CD4-positive, alpha-beta T cell treated with Interleukin-4 for 1 hour (primary cell): ENCODE data around the gene MINPP1.

Source experiments
- DNase-seq, 2 donors: peaks; one replicate each; pipeline ENCODE4 v3.0.0-alpha.2; 2020 to 2022

Gene MINPP1

DNA sequence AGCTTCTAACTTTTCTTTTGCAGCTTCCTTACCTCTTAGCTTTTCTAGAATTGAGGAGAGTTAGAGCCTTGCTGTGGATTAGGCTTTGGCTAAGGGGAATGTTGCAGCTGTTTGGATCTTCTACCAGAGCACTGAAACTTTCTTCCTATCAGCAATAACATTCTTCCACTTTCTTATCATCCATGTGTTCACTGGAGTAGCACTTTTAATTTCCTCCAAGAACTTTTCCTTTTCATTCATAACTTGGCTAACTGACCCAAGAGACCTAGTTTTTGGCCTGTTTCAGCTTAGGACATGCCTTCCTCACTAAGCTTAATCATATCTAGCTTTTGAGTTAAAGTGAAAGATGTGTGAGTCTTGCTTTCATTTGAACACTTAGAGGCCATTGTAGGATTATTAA lies 19.6 kb downstream of the MINPP1 start:
- DNase-seq: no peak

GRCh38 chr10:87531908-87532622 lies 27.4 kb downstream of the MINPP1 start:
- DNase-seq: no peak

DNA sequence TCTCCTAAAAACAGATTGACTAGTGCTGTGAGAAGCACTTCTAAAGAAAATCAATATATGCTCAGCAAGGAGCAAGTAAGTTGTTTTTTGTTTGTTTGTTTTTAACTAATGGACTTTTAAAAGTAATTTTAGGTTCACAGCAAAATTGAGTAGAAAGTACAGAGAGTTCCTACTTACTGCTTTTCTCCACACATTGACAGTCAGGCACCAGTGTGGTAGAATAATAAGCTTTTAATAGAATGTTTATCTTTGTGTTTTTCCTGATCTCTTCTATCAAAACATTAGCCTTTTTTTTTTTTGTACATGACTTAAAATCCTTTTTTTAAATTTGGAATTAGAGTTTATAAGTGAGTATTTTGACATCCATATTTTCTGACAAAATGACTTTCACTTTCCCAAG lies 28.0 kb downstream of the MINPP1 start:
- no peak for DNase-seq

DNA sequence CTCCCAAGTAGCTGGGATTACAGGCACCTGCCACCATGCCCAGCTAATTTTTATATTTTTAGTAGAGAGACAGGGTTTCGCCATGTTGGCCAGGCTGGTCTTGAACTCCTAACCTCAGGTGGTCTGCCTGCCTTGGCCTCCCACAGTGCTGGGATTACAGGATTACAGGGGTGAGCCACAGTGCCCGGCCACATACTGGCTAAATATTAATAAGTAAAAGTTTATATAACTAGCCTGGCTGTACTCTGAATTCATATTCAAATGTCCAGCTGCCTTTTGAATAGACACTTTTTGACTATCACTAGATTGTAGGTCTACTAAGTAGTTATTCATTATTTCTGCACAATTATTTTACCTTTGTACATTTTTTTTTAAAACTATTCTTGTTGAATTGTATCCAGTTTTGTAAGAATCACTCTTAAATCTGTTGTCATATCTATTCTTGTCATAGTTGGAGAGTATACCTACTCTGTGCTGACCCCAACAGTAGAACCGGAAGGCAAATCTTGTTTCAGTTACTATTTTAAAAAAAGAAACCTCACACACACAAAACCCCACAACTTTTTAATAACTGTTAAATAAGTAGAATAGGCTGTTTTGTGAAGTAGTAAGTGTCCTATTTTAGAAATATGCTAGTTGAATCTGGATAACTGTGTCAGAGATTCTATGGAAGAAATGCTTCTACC lies 29.6 kb downstream of the MINPP1 start:
- DNase-seq: no peak

DNA sequence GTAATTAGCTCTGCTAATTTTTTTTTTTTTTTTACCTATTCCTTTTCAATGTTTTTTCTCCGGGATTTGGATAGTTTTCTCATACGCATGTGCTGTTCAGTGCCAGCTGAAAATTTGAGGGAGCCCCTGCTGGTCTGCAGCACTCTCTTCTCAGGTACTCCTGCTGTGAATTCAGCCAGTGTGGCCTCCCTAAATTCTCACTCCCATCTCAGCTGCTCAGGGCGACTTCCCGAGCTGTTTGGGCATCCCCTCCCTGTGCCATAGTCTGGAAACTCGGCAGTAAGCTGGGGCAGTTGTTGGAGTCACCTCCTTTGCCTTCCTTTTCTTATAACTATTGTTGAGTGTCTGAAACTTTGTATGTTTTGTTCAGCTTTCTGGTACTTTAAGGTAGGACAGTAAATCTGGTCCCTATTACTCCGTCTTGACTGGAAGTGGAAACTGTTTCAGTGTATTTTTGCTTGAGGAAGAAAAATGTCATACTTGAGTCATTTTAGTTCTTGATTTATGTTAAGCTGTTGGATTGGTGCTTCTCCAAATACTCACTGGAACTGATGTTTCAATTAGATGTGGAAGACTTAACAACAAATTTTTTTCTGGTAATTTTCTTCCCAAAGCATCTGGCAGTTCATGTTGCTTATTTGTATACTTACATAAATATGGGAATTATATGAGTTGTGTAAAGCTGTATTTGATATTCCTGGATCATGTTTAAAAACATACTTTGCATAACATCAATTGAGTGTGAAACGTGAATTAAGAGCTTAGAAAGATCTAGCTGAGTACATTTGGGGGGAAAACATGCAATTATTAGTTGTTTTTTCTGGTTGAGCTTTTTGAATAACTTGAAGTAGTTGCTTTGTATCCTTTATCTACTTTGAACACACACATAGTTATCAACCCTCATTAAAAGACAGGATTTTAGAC lies 33.7 kb downstream of the MINPP1 start:
- no peak for DNase-seq

- DNase-seq: no peak
Observed at GRCh38 chr10:87541114-87541513, 36.4 kb downstream of the MINPP1 start.

- DNase-seq: no peak
Observed at GRCh38 chr10:87544721-87545120, 40.0 kb downstream of the MINPP1 start.

GRCh38 chr10:87545783-87546182 lies 41.1 kb downstream of the MINPP1 start:
- DNase-seq: no peak

DNA sequence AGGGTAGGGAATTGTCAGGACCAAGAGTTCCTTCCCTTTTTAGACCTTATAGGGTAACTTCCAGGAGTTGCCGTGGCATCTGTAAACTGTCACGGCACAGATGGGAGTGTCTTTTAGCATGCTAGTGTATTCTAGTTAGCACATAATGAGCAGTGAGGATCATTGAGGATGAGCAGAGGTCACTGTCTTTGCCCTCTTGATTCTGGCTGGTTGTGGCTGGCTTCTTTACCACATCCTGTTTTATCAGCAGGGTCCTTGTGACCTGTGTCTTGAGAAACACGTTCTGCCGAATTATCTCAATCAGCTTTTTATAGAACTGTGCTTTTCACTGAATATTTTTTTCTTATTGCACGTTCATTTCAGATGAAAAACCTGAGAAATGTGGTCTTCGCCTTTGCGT lies 41.5 kb downstream of the MINPP1 start:
- DNase-seq: peak; percentile 8 to 57

DNA sequence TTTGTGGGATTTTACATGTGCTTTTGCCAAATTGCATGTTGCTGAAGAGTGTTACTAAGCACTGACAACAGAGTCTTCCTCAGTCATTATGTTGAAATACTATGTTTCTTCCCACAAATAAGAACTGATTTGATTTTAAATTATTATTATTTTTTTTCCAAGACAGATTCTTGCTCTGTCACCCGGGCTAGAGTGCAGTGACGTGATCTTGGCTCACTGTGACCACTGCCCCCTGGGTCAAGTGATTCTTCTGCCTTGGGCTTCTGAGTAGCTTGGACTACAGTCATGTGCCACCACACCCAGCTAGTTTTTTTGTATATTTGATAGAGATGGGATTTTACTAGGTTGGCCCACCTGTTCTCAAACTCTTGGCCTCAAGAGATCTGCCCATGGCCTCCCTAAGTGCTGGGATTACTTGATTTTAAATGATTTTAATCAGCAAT lies 42.3 kb downstream of the MINPP1 start:
- DNase-seq: peak in 1 of 2 donors; percentile 15

- no peak for DNase-seq
Observed at GRCh38 chr10:87547734-87548311, 43.1 kb downstream of the MINPP1 start.

- DNase-seq: no peak
Observed at GRCh38 chr10:87550741-87551140, 46.0 kb downstream of the MINPP1 start.

- no peak for DNase-seq
Observed at GRCh38 chr10:87551326-87551725, 46.6 kb downstream of the MINPP1 start.

- no peak for DNase-seq
Observed at GRCh38 chr10:87552248-87552929, 47.7 kb downstream of the MINPP1 start.

DNA sequence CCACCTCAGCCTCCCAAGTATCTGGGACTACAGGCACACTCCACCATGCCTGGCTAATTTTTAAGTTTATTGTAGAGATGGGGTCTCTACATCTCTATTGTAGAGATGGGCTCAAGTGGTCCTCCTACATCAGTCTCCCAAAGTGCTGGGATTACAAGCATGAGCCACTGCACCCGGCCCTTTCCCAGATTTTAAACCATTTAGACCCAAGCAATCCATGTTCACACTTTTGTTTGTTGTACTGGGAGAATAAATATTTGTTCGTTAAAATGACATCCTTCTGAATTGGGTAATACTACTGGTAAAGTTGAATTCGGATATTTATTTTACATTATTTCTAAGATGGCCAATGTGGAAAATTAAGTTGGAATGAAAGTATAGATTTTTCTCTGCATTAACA lies 52.7 kb downstream of the MINPP1 start:
- DNase-seq: no peak

GRCh38 chr10:87558333-87558732 lies 53.6 kb downstream of the MINPP1 start:
- no peak for DNase-seq

- DNase-seq: no peak
Observed at GRCh38 chr10:87559392-87559791, 54.7 kb downstream of the MINPP1 start.

DNA sequence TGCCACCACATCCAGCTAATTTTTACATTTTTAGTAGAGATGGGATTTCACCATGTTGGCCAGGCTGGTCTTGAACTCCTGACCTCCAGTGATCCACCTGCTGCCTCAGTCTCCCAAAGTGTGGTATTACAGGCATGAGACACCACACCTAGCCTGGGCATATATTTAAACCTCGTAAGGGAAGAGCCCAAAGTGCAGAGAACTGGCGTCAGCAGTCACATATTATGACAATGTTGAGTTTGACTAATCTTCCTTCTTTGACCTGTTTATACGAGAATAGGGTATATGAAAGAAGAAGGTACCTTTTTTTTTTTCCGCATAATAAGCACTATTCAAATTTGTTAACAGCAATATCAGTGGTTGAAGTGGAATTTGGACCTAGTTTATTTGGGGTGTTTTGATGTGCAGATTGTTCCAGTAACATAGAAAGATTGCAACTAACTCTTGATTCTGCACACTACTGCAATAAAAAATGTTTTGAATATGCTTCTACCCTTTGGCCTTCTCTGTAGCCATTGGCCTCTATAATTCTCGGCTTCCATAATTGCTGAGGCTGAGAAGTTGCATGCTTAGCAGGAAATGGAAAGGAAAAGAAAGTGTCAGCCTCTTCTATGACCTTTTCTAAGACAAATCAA lies 55.9 kb downstream of the MINPP1 start:
- DNase-seq: no peak

DNA sequence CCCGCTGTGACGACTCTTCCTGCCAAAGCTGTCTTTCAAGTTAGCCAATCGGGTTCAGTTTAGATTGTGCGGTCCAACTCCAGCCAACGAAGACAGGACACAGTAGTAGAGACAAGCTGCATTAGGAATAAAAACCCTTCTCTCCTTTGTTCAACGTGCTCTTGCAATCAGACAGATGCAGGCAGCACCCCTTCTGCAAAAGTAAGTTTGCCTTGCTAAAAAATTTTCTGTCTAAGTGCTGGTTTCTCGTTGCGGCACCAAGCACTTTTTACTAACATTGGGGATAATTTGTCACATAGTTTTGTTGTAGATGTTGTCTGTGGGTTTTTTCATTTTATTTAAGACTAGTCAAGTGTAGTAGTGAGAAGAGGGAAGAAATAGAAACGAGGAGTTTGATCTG lies 58.1 kb downstream of the MINPP1 start:
- no peak for DNase-seq

DNA sequence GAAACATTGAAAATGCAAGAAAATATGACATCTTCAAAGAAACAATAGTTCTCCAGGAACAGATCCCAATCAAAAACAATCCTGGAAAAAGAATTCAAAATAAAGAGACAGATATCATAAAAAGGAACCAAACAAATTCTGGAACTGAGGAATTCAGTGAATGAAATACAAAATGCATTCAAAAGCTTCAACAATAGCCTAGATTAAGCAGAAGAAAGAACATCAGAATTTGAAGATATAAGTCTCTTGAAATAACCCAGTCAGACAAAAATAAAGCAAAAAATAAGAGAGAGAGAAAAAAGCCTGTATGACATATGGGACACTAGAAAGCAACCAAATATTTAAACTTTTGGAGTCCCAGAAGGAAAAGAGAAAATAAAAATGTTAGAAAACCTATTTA lies 60.3 kb downstream of the MINPP1 start:
- no peak for DNase-seq

DNA sequence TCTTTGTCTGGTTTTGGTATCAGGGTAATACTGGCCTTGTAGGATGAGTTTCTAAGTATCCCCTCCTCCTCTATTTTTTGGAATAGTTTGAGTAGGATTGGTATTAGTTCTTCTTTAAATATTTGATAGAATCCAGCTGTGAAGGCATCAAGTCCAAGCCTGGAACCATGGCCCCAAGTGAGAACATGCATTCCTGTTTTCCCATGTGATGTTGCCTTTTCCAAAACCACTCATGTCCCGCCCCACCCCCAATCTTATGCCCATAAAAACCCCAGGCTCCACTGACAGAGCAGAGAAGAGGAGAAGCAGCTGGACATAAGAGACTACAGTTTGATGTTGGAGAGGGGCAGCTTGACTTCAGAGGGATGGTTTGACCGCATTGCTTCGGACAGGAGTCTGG lies 71.2 kb downstream of the MINPP1 start:
- DNase-seq: no peak
